ENCODE data around the gene CCDC174. TPM values are rescaled to one million over a fixed set of nuclear protein-coding genes. Genes with fewer than 3 reads are reported as not detected.

CCDC174 gene
- total RNA-seq, 1 donor from 2014 or later = 14.7 TPM

DNA sequence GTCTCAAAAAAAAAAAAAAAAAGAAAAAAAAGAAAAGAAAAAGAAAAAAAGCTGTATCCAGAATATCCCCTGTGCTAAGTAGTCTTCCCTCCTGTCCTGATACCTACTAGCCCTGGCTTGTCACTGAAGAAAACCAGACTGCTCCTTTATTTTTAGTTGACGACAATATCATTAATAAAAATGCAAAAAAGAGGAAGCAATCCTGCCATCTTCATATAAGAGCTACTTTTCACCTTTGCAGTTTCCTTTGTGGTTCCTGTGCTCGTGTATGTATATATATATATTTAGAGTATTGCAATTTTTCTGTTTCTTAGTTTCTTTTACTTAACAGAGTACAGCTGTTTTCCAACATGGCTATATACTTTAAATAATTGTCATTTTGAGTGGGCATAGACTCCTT is 37.0 kb downstream of the CCDC174 start:
- no peak for DNase-seq (ENCODE audit: low spot score)
- intact Hi-C loops (cut with DNase I) = no loop called here

DNA sequence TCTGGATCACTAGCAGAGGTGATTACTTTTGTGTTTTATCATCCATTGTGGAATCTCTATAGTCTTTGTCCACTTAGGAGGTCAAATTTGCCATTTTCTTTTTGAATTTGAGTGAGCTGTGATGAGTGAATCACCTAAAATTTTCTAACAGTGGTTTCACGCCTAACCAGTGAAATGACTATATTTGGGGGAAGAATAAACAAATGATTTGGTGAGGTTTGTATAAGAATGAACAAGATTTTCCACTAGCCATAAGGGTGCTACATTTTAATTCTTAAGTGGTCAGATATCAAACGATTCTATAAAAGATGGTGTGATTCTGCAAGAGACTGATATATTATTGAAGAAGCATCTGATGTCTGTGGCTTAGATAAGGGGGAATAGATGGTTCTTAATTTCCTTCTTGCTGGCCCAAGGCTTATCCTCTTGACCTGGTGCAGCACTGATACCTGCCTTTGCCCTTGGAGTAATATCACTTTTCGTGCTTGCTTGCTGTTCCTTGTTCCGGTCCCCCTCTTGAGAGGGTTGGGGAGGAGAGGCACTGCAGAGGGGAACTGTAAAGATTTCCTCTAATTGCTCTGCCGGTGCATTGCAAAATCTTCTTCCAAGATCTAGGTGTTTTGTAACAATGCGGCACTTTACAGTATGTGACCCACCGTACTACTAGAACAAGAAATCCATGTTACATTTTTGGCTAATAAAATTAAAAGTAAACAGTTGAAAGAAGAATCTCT is 37.9 kb downstream of the CCDC174 start:
- no peak for DNase-seq (ENCODE audit: low spot score)
- intact Hi-C loops (cut with DNase I) = no loop called here

DNA sequence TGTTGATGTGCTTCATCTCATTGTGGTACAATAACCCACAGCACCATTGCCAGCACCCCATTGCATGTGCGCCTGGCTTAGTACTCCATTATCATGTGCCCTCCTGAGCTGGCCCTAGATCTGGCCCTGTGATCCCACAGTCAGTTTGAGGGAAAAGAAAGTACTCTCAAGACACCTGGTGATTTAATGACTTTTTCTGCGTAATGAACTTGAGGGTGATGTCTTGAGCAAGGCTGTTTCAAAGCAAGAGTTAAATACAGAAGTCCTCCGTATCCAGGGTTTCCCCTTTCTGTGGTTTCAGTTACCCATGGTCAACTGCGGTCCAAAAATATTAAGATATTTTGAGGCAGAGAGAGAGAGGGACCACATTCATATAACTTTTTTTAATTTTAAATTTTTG is 39.7 kb downstream of the CCDC174 start:
- DNase-seq (ENCODE audit: low spot score) = no peak
- intact Hi-C loops (cut with DNase I) = no loop called here

DNA sequence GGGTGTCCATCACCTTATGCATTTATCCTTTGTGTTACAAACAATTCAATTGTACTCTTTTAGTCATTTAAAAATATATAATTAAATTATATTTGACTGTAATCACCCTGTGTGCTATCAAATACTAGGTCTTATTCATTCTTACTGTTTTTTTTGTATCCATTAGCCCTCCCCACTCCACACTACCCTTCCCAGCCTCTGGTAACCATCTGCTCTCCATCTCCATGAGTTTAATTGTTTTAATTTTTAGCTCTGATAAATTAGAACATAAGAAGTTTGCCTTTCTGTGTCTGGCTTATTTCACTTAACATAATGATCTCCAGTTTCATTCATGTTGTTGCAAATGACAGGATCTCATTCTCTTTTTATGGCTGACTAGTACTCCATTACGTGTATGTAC is 40.2 kb downstream of the CCDC174 start:
- DNase-seq (ENCODE audit: low spot score) = no peak
- intact Hi-C loops (cut with DNase I) = no loop called here

DNA sequence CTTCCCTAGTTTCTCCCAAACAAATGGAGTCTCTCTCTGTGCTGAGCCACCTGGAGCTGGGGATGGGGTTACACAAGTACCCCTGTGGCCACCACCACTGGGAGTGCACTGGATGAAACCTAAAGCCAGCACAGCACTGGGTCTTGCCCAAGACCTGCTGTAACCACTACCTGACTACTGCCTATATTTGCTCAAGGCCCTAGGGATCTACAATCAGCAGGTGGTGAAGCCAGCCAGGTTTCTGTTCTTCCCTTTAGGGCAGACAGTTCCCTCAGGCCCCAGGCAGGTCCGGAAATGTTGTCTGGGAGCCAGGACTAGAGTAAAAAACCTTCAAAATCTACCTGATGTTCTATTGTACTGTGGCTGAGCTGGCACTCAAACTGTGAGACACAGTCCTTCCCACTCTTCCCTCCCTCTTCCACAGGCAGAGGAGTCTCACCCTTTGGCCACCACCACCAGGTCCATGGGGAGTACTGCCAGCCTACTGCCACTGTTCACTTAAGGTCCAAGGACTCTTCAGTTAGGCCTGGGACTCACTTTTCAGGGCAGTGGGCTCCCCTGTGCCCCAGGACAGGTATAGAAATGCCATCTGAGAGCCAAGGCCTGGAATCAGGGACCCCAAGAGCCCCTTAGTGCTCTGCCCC is 47.2 kb downstream of the CCDC174 start:
- no peak for DNase-seq (ENCODE audit: low spot score)
- intact Hi-C loops (cut with DNase I) = no loop called here

DNA sequence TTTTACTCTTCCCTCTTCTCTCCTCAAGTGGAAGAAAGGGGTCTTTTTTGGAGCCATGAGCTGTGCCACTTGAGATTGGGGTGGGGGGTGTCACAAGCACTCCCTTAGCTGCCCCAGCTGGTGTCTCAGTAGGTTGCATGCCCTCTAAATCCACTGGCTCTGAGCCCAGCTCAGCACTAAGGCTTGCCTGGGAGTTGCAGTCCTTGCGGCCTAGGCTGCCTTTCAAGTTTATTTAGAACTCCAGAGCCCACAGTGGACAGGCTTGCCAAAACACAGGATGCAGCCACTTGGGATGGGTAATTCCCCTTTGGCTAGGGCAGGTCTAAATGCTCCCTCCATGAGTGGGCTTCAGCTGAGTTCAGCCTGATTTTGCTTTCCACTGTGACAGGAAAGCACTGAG is 48.1 kb downstream of the CCDC174 start:
- intact Hi-C loops (cut with DNase I) = no loop called here
- DNase-seq (ENCODE audit: low spot score) = no peak

DNA sequence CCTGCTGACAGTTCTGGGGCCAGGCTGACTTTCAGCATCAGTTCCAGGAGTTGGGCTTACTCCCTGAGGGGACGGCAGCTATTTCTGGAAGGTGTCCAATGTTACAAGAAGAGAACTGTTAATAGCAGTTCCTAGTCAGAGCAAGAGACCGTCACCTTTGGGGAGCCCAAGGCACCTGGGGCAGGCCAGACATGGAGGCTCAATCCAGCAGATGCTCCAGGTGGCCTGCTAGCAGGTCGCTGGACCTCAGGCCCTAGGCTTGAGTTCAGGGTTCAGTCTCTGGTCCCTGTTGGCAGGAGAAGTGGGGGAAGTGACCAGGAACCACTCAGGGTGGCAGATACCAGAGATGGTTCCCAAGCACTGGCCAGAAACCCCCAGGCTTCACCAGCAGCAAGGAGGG is 49.3 kb downstream of the CCDC174 start:
- intact Hi-C loops (cut with DNase I) = no loop called here

DNA sequence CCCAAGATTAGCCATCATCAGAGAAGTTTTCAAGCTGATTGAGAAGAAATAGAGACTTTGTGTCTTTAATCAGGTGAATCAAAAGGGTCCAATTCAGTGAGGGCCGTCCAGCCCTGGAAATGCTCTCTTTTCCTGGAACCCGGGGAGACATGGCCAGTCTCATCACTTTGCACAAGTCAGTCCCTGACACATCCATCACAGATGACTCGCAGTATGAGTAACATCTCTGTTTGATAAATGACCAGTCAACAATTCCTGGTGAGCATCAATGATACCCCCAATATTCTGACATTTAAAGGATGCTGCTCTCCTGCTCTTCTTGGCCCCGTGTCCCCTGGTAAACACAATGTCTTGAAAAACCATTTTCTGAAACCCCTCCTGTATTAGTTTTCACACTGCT is 50.1 kb downstream of the CCDC174 start:
- intact Hi-C loops (cut with DNase I) = no loop called here
- no peak for DNase-seq (ENCODE audit: low spot score)

More for the DNA sequence above, 49.3 kb downstream of the CCDC174 start:
- no peak for DNase-seq (ENCODE audit: low spot score)

DNA sequence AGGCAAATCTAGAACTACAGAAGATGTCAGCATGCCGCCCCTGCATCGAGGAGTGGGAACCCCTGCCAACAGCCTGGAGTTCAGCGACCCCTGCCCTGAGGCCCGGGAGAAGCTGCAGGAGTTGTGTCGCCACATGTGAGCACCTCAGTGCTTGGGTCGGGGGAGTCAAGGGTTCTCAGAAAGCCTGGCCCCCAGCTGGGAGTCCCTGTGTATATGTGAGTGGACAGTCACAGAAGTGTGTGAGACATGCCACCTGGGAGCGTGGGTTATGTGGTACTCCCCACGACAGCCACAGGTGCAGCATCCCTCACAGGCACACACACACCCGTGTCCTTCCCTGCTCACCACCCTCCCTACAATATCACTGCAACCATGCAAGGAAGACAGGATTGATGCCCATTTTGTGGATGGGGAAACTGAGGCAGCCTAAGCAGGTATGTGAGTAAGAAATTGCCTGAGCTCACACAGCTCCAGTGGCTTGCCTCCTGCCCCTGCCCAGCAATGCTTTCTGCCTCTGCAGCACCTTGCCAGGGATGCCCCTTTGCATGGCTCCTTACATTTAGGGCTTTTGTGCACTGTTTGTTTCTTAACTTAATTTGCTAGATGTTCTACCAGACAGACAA is 51.7 kb downstream of the CCDC174 start:
- intact Hi-C loops (cut with DNase I) = no loop called here
- DNase-seq (ENCODE audit: low spot score) = no peak

DNA sequence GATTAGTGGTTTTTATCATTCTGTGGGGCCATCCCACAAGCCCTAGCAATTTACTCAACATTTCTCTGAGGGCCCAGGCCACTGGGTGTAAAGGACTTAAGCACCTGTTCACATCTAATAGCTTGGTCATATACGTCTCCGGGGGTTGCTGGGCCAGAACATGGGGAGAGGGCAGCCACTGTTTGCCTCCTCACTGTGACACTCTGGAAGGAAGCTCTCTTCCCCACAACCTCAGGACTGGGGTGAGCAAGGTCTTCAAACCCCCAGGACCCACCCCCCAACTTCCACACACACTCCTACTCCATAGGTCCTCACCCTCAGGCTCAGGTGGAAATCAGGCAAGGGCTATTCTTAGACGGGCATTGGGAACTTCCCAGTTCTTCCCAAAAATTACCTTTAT is 52.2 kb downstream of the CCDC174 start:
- intact Hi-C loops (cut with DNase I) = no loop called here
- DNase-seq (ENCODE audit: low spot score) = no peak

DNA sequence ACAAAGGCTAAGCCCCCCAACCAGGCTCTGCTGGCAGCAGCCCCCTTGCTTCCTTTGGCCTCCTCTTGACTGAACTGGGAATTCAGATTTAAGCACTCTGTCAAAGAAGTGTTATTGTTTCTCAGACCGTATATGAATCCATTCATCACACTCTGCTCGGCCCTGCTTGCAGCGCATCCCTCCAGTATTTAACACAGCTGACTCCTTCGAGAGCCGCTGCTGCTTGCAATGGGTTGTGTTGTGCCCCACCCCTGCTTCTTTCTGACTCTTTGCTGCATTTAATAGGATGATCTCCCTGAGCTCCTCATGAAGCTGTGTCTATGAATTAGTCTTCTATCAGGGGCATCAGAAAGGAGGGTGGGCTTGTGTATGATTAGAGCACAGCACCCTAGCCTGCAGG is 54.5 kb downstream of the CCDC174 start:
- no peak for DNase-seq (ENCODE audit: low spot score)
- intact Hi-C loops (cut with DNase I) = no loop called here

DNA sequence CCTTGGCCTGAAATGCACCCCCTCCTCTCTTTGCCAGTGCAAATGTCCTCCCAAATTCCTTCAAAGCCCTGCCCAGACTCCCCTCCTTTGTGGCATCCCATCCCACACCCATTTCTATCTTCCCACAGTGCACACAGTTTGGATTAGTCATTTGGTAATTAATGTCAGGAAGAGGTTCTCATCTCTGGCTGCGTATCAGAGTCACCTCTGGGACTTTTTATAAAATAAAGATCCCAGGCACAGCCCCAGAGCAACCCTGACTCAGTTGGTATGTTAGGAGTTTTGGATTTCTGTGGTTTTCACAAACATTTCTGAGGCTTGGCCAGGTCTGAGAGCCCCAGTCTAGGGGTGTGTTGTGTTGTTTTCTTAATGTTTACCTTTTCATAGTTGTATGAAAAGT is 65.0 kb downstream of the CCDC174 start:
- intact Hi-C loops (cut with DNase I) = no loop called here
- DNase-seq (ENCODE audit: low spot score) = no peak

DNA sequence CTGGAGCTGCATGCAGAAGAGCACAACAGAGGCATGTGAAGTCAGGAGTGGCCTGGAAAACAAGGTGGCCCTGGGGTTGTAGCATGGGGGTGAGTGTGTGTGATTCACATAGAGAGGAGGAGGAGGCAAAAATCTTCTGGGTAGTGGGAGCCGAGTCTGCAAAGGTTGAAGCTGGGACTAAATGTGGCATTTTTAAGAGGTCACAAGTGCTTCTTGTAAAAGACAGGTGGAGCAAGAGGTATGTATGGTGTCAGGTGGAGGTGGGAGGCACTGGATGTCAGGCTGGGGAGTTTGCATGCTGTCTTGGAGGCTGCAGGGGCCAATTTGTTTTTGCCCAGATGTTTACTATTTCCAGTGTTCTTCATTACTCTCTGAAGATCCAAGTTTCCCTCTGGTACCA is 65.7 kb downstream of the CCDC174 start:
- DNase-seq (ENCODE audit: low spot score) = no peak
- intact Hi-C loops (cut with DNase I) = no loop called here

DNA sequence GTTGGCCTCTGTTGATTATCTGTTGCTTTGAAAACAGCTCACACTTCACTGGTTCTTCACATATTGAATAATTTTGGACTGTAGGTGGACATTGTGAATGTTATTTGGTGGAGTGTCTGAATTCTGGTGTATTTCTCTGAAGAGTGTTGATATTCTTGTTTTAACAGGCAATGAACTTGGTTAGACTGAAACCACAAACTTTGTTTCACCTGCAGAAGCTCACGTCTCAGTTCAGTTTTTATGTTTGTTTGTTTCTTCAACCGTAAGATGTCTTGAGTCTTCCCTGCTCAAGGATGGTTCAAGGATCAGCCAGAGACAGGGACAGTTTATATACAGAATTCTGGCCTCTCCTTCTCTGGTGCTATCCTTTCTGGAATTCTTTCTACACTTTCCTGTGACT is 67.0 kb downstream of the CCDC174 start:
- intact Hi-C loops (cut with DNase I) = no loop called here
- no peak for DNase-seq (ENCODE audit: low spot score)

DNA sequence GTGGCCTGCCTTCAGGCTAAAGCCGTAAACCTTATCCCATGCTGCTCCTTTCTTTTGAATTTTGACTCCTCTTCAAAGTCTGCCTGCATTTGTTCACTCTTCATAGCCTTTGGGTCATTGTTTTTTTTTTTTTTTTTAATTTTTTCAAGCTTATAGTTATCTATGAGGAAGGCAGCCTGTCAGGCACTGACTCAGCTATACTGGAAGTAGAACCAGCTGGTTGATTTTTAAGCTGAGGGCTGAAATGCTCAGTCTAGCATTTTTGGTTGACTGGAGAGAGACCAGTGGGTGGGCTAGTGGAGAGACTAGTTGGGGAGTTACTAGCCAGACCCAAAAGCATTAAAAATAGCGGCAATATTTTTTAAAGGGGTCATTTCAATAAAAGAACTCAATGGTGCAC is 67.4 kb downstream of the CCDC174 start:
- intact Hi-C loops (cut with DNase I) = no loop called here
- DNase-seq (ENCODE audit: low spot score) = no peak

DNA sequence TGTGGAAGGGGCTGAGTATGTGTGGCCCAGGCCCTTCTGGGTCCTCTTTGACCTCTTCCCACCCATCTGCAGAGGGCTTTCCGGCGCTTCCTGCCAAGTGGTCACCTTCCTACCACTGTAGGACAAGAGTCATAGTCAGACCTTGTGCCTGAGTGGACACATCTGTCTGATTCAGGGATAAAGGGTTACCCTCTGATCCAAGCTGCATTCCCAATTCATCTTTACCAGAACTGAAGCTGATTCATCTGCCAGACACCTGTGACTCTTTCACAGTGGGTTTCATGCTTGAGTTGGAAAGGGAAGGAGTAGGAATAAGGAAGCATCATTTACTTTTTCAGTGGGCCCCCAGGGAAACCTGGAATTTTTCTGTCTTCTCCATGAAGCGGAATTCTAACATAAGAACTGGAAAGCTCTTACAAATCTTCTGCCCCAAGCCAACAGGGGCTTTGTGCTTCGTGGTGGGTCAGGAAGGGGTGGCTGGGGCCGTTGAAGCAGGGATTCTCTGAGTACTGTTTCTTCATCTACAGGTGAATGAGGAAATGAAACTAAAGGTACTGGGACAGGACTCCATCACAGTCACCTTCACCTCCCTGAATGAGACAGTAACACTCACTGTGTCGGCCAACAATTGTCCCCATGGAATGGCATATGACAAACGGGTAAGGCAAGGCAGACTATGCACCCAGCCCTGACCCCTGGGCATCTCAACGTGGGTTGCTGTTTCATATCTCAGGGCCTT is 69.7 kb downstream of the CCDC174 start:
- intact Hi-C loops (cut with DNase I) = no loop called here
- no peak for DNase-seq (ENCODE audit: low spot score)

Other genes starting within 250 kb of the CCDC174 start
- gene SLC6A6, start 249.2 kb upstream of the CCDC174 start, total RNA-seq = 129 TPM
- 67.8 TPM for gene GRIP2, start 111.4 kb upstream of the CCDC174 start, total RNA-seq
- gene C3orf20, start 23.4 kb downstream of the CCDC174 start, total RNA-seq = 0.32 TPM
- gene FGD5, start 167.2 kb downstream of the CCDC174 start, total RNA-seq = 15.6 TPM

All from cardiac septum (tissue), 1 donor.